Measurements from ENCODE around the gene STOM.

The STOM gene

DNA sequence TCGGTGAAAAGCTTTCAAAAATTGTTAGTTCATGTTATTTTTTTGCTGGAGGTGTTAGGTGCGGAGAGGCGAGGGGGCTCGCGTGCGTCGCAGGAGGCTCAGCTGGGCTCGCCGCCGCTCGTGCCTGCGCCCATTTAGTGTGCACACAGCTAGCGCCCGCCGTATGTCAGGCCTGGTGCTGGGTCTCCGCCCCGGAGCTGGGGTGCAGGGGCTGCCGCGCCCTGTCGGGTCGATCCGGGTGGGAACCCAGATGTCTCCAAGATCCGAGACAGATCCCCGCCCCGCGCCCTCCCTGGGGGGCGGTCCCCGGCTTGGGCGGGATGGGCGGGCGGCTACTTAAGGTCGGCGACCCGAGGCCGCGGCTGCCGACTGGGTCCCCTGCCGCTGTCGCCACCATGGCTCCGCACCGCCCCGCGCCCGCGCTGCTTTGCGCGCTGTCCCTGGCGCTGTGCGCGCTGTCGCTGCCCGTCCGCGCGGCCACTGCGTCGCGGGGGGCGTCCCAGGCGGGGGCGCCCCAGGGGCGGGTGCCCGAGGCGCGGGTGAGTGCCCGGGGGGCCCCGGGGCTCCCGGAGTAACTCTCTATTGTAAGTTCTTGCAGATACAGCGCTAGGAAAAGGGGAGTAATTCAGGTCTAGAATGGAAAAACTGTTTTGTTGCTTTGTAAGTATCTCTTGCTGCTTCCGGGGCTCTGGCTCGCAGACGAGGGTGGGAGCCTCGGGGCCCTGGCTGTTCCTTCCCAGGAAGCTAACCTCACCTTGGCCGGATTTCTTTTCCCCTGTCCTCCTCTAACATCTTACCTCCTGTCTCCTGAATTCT, 70.4 kb downstream of the STOM start:
- Histone ChIP-seq H3K9ac (ENCODE audit: low read length in 5 of 5) (peak overlapping the region; percentile 73 to 98 (median 82)), H3K27ac (ENCODE audit: low read depth, low read length) (peak overlapping the region; percentile 98), H3K4me3 (ENCODE audit: low read depth in 1 of 5, low read length in 5 of 5) (peak overlapping the region; percentile 78 to 97 (median 80)), H3K27me3 (ENCODE audit: control insufficient read depth in 5 of 5, insufficient read depth in 4 of 5, low read length in 5 of 5) (no peaks in the 10 kb centered on the region), H3K9me3 (ENCODE audit: control insufficient read depth in 5 of 5, low read length in 5 of 5) (no peaks in the 10 kb centered on the region), H3K4me1 (ENCODE audit: control insufficient read depth in 5 of 5, insufficient read depth in 5 of 5, low read length in 5 of 5) (peaks cover 44 to 97% (median 96%) of the 10 kb centered on the region in 5 donors), H3K36me3 (ENCODE audit: control insufficient read depth in 5 of 5, insufficient read depth in 5 of 5, low read length in 5 of 5) (peaks cover 0 to 32% (median 30%) of the 10 kb centered on the region in 5 donors)

DNA sequence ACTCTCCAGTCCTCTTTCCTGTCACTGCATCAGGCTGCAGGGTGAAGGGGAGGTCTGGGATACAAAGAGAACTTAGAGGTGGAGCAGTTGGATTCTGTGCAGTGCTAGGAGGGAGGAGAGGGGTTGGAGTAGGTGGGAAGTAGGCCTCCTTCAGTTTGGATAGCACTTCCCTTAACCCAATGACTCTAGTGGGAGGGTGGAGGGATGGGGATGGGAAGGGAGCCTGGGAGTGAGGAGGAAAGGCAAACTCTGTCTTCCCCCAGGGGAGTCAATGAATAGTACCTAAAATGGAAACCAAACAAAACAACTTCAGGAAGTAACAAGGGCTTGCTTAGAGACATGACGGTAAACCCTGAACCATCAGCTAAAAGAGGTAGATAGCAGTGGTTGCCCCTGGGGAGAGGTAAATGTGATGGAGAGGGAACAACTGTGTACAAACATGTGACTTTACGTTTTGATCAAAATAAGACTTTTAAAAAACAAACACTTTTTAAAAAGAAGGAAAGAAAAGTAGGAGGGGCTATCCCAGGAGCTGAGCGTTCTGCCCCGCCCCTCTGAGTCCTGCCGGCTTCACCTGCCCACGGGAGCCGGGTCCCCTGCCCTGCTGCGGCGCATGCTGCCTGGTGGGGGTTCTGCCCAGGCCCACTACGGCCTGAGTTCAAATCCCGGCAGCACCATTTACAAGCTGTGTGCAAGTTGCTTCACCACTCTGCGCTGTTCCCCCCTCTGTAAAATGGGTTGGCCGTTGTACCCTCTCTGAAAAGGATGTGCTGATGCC, 71.2 kb downstream of the STOM start:
- Histone ChIP-seq H3K4me3 (ENCODE audit: low read depth in 1 of 5, low read length in 5 of 5) (peak overlapping the region; percentile 46 to 97 (median 79)), H3K9ac (ENCODE audit: low read length in 5 of 5) (peak overlapping the region in 4 of 5 donors; percentile 28 to 73 (median 35)), H3K27me3 (ENCODE audit: control insufficient read depth in 5 of 5, insufficient read depth in 4 of 5, low read length in 5 of 5) (no peaks in the 10 kb centered on the region), H3K4me1 (ENCODE audit: control insufficient read depth in 5 of 5, insufficient read depth in 5 of 5, low read length in 5 of 5) (peaks cover 44 to 97% (median 96%) of the 10 kb centered on the region in 5 donors), H3K27ac (ENCODE audit: low read depth, low read length) (peak overlapping the region; percentile 98), H3K36me3 (ENCODE audit: control insufficient read depth in 5 of 5, insufficient read depth in 5 of 5, low read length in 5 of 5) (peaks cover 0 to 24% (median 22%) of the 10 kb centered on the region in 5 donors), H3K9me3 (ENCODE audit: control insufficient read depth in 5 of 5, low read length in 5 of 5) (no peaks in the 10 kb centered on the region)

GRCh38 chr9:121298016-121298538, 72.0 kb downstream of the STOM start:
- H3K4me1 ChIP-seq (ENCODE audit: control insufficient read depth in 5 of 5, insufficient read depth in 5 of 5, low read length in 5 of 5) = peaks cover 39 to 97% (median 94%) of the 10 kb centered on the region in 5 donors
- peak overlapping the region in 1 of 5 donors; percentile 97 for H3K4me3 ChIP-seq (ENCODE audit: low read depth in 1 of 5, low read length in 5 of 5)
- H3K36me3 ChIP-seq (ENCODE audit: control insufficient read depth in 5 of 5, insufficient read depth in 5 of 5, low read length in 5 of 5) = peaks cover 0 to 16% (median 14%) of the 10 kb centered on the region in 5 donors
- H3K27ac ChIP-seq (ENCODE audit: low read depth, low read length) = peak overlapping the region; percentile 98
- H3K9ac ChIP-seq (ENCODE audit: low read length in 5 of 5) = peak overlapping the region in 3 of 5 donors; percentile 2 to 32 (median 30)
- no peaks in the 10 kb centered on the region for H3K9me3 ChIP-seq (ENCODE audit: control insufficient read depth in 5 of 5, low read length in 5 of 5)
- H3K27me3 ChIP-seq (ENCODE audit: control insufficient read depth in 5 of 5, insufficient read depth in 4 of 5, low read length in 5 of 5) = no peaks in the 10 kb centered on the region

DNA sequence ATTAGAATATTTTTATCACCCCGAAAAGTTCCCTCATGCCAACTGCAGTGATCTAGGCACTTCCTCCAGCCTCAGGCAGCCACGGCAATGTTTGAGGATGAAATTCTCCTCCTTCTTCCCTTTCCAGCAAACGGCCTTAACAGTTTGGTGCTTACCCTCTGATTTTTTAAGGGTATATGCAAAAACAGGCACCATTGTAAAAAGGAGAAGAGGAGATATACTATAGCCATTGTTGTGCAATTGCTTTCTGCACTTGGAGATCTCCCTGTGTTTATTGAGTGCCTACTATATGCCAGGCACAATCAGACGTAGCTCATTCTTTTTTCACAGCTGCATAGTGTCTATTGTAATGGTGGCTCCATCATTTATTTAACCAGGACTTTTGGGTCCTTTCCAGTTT, 72.7 kb downstream of the STOM start:
- no peaks in the 10 kb centered on the region for H3K27me3 ChIP-seq (ENCODE audit: control insufficient read depth in 5 of 5, insufficient read depth in 4 of 5, low read length in 5 of 5)

GRCh38 chr9:121296213-121297127, 73.6 kb downstream of the STOM start:
- Histone ChIP-seq H3K4me1 (ENCODE audit: control insufficient read depth in 5 of 5, insufficient read depth in 5 of 5, low read length in 5 of 5) (peaks cover 31 to 91% (median 89%) of the 10 kb centered on the region in 5 donors), H3K27me3 (ENCODE audit: control insufficient read depth in 5 of 5, insufficient read depth in 4 of 5, low read length in 5 of 5) (no peaks in the 10 kb centered on the region), H3K27ac (ENCODE audit: low read depth, low read length) (peak overlapping the region; percentile 98), H3K9ac (ENCODE audit: low read length in 5 of 5) (peak overlapping the region in 4 of 5 donors; percentile 35 to 75 (median 54)), H3K9me3 (ENCODE audit: control insufficient read depth in 5 of 5, low read length in 5 of 5) (no peaks in the 10 kb centered on the region), H3K36me3 (ENCODE audit: control insufficient read depth in 5 of 5, insufficient read depth in 5 of 5, low read length in 5 of 5) (peaks cover 0 to 5% (median 0%) of the 10 kb centered on the region in 5 donors), H3K4me3 (ENCODE audit: low read depth in 1 of 5, low read length in 5 of 5) (peak overlapping the region in 2 of 5 donors; percentile 17 to 45)

More for the DNA sequence above, 72.7 kb downstream of the STOM start:
- Histone ChIP-seq H3K9ac (ENCODE audit: low read length in 5 of 5) (no peak overlapping the region), H3K4me1 (ENCODE audit: control insufficient read depth in 5 of 5, insufficient read depth in 5 of 5, low read length in 5 of 5) (peaks cover 37 to 97% (median 94%) of the 10 kb centered on the region in 5 donors), H3K9me3 (ENCODE audit: control insufficient read depth in 5 of 5, low read length in 5 of 5) (no peaks in the 10 kb centered on the region), H3K36me3 (ENCODE audit: control insufficient read depth in 5 of 5, insufficient read depth in 5 of 5, low read length in 5 of 5) (peaks cover 0 to 11% (median 7%) of the 10 kb centered on the region in 5 donors), H3K4me3 (ENCODE audit: low read depth in 1 of 5, low read length in 5 of 5) (no peak overlapping the region), H3K27ac (ENCODE audit: low read depth, low read length) (peak overlapping the region; percentile 98)

DNA sequence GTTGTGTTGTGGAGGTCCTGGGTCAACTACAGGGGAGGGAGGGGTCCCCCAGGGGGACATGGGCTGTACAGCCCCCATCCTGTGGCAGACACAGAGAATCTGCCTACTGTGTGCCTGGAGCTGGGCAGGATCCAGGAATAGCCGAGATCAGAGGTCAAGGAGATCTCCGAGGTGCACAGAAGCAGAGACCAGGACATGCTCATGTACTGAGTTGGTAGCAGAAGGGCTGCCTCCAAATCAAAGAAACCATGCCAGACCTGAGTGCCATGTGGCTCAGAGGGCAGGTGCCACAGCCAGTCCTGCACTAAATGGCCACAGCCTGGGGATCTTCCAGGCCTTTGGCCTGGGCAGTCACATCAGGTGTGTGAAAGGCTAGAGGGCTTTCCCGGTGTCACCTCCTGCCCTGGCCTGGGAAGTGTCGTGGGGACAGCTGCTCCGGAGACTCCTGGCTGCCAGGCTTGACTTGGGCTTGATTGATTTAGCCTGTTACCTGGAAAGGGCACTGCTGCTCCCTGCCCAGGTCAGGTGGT, 74.3 kb downstream of the STOM start:
- Histone ChIP-seq H3K27me3 (ENCODE audit: control insufficient read depth in 5 of 5, insufficient read depth in 4 of 5, low read length in 5 of 5) (no peaks in the 10 kb centered on the region), H3K27ac (ENCODE audit: low read depth, low read length) (peak overlapping the region; percentile 98), H3K4me3 (ENCODE audit: low read depth in 1 of 5, low read length in 5 of 5) (peak overlapping the region in 4 of 5 donors; percentile 17 to 58 (median 34)), H3K4me1 (ENCODE audit: control insufficient read depth in 5 of 5, insufficient read depth in 5 of 5, low read length in 5 of 5) (peaks cover 31 to 84% (median 82%) of the 10 kb centered on the region in 5 donors), H3K36me3 (ENCODE audit: control insufficient read depth in 5 of 5, insufficient read depth in 5 of 5, low read length in 5 of 5) (peaks cover 0 to 4% (median 0%) of the 10 kb centered on the region in 5 donors), H3K9me3 (ENCODE audit: control insufficient read depth in 5 of 5, low read length in 5 of 5) (no peaks in the 10 kb centered on the region), H3K9ac (ENCODE audit: low read length in 5 of 5) (peak overlapping the region in 4 of 5 donors; percentile 43 to 75 (median 64))

DNA sequence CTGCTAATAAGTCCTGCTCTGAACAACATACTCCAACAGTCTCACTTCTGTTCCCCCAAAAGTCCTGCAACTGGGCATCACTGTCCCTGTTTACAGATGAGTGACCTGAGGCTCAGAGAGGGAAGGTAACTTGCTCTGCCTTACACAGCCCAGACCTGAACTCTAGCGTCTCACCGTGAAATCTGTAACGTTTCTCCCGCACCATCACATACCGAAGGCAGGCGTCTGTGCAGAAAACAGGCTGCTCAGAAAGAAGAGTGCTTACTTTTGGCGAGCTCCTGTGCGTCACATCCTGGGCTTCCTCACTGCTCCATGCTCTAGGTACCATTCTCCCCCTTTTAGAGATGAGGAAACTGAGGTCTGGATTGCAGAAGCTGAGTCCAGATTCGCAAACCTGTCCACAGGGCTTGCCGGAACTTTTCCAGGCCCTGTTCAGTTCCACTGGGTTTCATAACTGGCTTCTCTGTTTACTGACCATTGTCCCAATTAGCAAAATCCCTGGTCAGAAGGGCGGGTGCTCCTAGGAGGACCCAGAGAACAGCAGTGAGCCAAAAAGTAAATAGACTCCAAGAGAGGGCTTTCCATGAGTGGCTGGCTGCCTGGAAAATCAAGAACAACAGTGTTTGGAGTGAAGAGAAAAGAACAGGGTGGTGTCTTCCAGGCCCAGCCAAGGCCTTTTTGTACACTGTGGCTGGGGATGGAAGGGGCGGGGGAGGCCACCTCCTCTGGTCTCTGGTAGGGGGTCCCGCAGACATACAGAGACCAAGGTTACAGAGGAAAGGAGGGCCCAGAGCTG, 75.0 kb downstream of the STOM start:
- Histone ChIP-seq H3K4me1 (ENCODE audit: control insufficient read depth in 5 of 5, insufficient read depth in 5 of 5, low read length in 5 of 5) (peaks cover 28 to 80% (median 76%) of the 10 kb centered on the region in 5 donors), H3K36me3 (ENCODE audit: control insufficient read depth in 5 of 5, insufficient read depth in 5 of 5, low read length in 5 of 5) (peaks cover 0 to 4% (median 0%) of the 10 kb centered on the region in 5 donors), H3K27ac (ENCODE audit: low read depth, low read length) (peak overlapping the region; percentile 98), H3K27me3 (ENCODE audit: control insufficient read depth in 5 of 5, insufficient read depth in 4 of 5, low read length in 5 of 5) (no peaks in the 10 kb centered on the region), H3K9ac (ENCODE audit: low read length in 5 of 5) (peak overlapping the region in 4 of 5 donors; percentile 30 to 75 (median 62)), H3K9me3 (ENCODE audit: control insufficient read depth in 5 of 5, low read length in 5 of 5) (no peaks in the 10 kb centered on the region), H3K4me3 (ENCODE audit: low read depth in 1 of 5, low read length in 5 of 5) (peak overlapping the region; percentile 45 to 61 (median 57))

DNA sequence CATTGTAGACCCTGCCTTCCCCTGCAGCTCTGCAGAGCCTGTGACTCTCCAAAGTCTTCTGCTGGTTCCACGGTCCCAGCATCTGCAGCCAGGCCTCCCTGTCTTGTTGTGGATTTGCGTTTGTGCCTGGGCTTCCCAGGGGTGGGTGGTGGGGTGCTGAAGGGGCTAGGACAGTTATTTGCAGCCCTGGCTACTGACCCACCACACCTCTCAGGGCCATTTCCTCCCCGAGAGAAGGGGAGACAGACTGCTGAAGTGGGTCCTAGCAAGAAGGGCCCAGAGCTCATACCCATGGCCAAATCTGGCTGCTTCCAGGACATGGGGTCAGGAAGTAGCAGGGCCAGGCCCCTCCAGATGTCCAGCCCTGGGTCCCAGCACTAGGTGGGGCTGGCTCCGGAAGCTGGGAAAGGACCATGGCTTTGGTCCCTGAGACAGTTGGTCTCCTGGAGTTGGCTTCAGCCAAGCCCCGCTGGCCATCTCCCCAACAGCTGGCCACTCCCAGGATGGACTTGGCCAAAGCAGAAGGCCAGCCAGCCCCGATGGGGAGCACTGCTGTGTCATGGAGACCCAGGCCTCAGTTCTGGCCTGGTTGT, 75.8 kb downstream of the STOM start:
- peak overlapping the region in 4 of 5 donors; percentile 30 to 75 (median 62) for H3K9ac ChIP-seq (ENCODE audit: low read length in 5 of 5)

More for the DNA sequence above, 75.8 kb downstream of the STOM start:
- Histone ChIP-seq H3K36me3 (ENCODE audit: control insufficient read depth in 5 of 5, insufficient read depth in 5 of 5, low read length in 5 of 5) (peaks cover 0 to 4% (median 0%) of the 10 kb centered on the region in 5 donors), H3K27ac (ENCODE audit: low read depth, low read length) (peak overlapping the region; percentile 98), H3K4me3 (ENCODE audit: low read depth in 1 of 5, low read length in 5 of 5) (peak overlapping the region; percentile 45 to 58 (median 57)), H3K4me1 (ENCODE audit: control insufficient read depth in 5 of 5, insufficient read depth in 5 of 5, low read length in 5 of 5) (peaks cover 34 to 83% (median 79%) of the 10 kb centered on the region in 5 donors), H3K27me3 (ENCODE audit: control insufficient read depth in 5 of 5, insufficient read depth in 4 of 5, low read length in 5 of 5) (no peaks in the 10 kb centered on the region), H3K9me3 (ENCODE audit: control insufficient read depth in 5 of 5, low read length in 5 of 5) (no peaks in the 10 kb centered on the region)

Data from subcutaneous abdominal adipose tissue (tissue), 5 donors.